GM12873 (cell line): ENCODE measurements around the gene LIPT2.

ENCODE experiments used
- TF ChIP-seq, protein P1 (sequence below): IDR thresholded peaks from 2 replicates; pipeline ENCODE4 v1.5.1; 2012; ENCODE audit warnings: low read depth, mild to moderate bottlenecking, moderate library complexity, low read length, control low read depth; ENCODE audit not compliant: insufficient read depth; ENCODE audit errors: missing control alignments

Gene LIPT2

GRCh38 chr11:74468521-74468920 is 25.0 kb downstream of the LIPT2 start:
- TF ChIP-seq, protein P1, sequence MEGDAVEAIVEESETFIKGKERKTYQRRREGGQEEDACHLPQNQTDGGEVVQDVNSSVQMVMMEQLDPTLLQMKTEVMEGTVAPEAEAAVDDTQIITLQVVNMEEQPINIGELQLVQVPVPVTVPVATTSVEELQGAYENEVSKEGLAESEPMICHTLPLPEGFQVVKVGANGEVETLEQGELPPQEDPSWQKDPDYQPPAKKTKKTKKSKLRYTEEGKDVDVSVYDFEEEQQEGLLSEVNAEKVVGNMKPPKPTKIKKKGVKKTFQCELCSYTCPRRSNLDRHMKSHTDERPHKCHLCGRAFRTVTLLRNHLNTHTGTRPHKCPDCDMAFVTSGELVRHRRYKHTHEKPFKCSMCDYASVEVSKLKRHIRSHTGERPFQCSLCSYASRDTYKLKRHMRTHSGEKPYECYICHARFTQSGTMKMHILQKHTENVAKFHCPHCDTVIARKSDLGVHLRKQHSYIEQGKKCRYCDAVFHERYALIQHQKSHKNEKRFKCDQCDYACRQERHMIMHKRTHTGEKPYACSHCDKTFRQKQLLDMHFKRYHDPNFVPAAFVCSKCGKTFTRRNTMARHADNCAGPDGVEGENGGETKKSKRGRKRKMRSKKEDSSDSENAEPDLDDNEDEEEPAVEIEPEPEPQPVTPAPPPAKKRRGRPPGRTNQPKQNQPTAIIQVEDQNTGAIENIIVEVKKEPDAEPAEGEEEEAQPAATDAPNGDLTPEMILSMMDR: no peak

DNA sequence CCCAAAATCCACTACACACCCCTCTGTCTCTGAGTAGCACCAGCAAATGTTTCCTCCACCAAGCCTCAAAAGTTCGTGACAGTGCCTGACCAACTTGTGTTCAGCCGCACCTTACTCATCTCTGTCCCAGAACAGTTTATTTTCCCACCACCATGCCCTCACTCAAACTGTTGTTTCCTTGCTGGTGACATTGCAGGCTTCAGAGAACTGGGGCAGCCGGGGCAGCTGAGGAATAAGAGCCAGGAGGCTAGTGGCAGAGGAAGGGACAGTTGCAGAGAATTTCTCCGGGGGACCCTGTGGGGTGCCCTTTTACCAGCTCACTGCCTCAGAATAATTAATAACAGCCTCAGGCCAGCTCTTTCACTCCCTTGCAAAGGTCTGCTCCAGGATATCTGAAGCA is 25.5 kb downstream of the LIPT2 start:
- TF ChIP-seq, protein P1: no peak

DNA sequence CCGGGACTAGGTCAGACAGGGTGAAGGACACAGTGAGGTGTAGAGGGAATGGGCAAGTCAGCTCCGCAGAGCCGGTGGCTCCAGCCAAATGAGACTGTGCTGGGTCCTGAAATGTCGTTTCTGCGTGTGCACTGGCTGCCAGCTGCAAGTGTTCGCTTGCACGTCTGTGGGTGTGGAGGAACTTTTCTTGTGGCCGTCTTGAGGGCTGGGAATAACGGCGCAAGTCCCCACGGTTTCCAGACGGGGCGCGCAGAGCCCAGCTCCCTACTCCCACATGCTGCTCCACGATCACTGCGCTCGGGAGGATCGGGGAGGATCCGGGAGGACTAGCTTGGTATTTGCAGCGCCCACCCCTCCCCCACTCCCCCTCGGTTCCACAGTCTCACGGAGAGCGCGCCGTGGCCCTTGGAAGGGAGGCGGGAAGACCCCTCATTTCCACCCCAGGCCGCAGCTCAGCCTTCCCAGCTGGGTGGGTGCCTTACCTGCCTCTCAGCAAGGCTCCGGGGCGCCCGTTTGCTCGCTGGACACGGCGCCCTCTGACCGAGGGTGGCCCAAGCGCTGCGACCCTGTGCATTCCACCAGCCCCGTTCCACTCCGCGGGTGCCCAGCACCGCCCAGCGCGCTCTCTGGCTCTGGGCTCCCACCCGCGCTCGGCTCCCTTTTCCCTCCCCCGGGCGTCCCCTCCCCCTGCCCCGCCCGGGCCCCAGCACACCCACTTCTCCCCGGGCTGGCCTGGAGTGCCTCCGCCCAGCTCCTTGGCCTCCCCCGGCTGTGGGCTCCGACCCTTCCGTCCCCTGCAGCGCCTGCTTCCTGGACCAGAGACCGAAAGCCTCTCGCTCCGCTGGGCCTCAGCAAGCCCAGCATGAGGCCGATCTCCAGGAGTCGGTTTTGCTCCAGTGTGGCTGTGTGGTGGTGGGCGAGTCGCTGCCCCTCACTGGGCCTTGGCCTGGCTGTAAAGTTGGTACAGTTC is 26.3 kb downstream of the LIPT2 start, which contains the start of gene KCNE3:
TSS of gene KCNE3 (minus strand) at position 634 of the 970 bp plus-strand sequence. CDS start 9,986 bp downstream, outside the sequence.
- TF ChIP-seq, protein P1: no peak

DNA sequence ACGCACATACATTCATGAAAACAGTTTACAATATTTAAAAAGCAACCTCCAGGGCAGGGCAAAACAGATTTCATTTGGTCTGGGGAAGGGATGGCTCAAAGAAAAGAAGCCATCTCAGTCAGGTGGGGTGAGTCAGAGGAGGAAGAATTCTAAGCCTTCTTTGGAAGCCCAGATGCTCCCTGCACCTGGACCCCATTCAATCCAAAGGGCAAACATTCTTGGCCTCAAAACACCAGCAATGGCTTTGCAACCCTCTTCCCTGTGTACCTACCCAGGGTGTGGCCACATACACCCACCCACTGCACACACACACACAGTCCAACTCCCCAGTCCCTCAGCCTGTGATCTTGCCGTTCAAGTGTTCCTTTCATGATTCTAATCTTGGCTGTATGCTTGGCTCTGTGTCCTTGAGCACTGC is 28.2 kb downstream of the LIPT2 start:
- TF ChIP-seq, protein P1: no peak

GRCh38 chr11:74464746-74465145 is 28.8 kb downstream of the LIPT2 start:
- TF ChIP-seq, protein P1: no peak

DNA sequence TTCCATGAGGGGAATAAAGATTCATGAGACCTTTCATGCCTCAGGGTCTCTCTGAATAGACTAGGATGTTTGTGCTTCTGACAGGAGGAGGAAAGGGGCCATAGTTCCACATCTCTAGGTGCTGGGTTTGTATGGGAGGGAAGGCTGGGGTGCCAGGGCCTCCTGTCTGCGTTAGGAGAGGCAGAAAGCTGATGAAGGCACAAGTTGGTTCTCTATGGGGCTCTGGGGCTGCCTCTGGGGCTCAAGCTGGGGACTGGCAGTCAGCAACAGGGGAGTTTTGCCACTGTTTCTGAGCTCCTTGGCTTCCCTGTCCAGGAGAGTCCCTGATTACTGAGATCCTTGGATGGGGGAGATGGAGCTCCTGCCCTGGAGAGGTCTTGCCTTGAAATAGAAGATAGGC is 30.3 kb downstream of the LIPT2 start:
- TF ChIP-seq, protein P1: no peak

GRCh38 chr11:74462631-74463030 is 30.9 kb downstream of the LIPT2 start:
- TF ChIP-seq, protein P1: no peak
